Erythroblast (primary cell): ENCODE data around the gene IPO11.
A peak's percentile ranks its signal among the peaks of the same experiment; 100 is the strongest.
"Not testable (repeated sequence)": the region's sequence is repeated elsewhere in the genome, so short reads cannot be mapped to it uniquely, and the experiment has no call there.

Source experiments
- DNase-seq, 2 experiments: peaks; one replicate each; lab custom pipeline; 2025; lab: John Stamatoyannopoulos, UW
- GATA1 ChIP-seq: IDR thresholded peaks from 2 replicates; pipeline ENCODE4 v1.6.1; 2011; ENCODE audit warnings: low read depth, mild to moderate bottlenecking, control low read depth, low read length, moderate library complexity
- POLR2A ChIP-seq: IDR thresholded peaks from 2 replicates; pipeline ENCODE4 v1.6.1; 2011; ENCODE audit warnings: mild to moderate bottlenecking, low read length

Gene IPO11

DNA sequence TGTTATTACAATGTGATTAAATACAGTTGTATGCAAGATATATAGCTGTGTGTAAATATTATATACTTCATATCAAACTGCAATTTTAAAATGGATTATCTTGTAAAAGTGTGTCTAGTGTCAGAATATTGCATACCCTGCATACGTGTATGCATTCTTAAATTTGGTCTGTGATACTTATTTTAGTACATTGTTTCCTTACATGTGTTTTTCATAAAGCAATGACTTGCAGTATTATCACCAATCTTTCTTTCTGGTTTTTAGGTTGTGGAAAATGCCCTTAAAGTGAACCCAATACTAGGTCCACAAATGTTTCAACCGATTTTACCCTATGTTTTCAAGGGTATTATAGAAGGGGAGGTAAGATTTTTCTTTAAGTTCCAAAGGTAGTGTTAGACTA, 137.5 kb downstream of the IPO11 start:
- TF ChIP-seq GATA1 (no peak), POLR2A (no peak)
- no peak for DNase-seq

DNA sequence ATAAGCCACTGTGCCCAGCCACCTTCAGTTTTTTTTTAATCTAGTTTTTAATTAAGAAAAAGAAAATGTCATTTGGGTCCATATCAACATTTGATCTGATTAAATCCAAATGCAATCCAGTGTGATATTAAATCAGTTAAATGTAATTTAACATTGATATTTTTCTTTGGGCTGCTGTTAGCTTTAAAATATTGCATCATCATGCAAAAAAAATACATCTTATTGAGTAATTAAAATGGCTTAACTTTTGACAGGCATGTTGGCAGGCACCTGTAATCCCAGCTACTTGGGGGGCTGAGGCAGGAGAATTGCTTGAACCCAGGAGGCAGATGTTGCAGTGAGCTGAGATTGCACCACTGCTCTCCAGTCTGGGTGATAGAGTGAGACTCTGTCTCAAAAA, 143.4 kb downstream of the IPO11 start:
- no peak for DNase-seq
- no peak for TF ChIP-seq POLR2A
- no peak for TF ChIP-seq GATA1

DNA sequence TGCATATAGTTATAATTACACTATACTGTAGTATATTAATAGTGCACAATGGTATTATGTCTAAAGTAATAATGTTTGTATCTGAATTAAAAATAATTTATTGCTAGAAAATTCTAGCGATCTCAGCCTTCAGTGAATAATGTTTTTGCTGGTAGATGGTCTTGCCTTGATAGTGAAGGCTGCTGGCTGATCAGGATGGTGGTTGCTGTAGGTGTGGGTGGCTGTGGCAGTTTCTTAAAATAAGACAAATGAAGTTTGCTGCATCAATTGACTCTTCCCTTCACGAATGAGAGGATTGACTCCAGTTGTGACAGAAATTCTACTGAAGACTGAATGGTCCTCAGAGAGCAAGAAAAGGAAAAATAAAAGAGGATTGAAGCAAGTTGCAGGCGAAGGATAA, 146.4 kb downstream of the IPO11 start:
- TF ChIP-seq POLR2A: no peak
- no peak for TF ChIP-seq GATA1

DNA sequence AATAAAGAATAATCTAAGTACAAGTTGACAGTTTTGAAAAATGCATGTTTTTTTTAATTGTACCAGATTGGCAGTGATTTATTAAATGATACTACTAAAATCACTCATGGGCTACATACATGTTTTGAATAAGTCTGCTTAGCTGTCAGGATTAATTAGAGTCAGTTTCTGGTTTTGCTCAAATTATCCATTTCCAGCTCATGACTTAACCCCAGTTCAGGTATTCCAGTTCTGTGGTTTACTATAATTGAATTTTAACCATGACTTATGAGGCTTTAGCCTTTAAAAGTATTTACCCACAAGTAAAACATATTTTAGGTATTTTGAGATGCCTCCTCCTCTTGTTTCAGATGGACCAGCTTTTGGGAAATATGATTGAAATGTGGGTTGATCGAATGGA, 148.2 kb downstream of the IPO11 start:
- no peak for DNase-seq
- no peak for TF ChIP-seq POLR2A
- no peak for TF ChIP-seq GATA1

More for the DNA sequence above, 146.4 kb downstream of the IPO11 start:
- DNase-seq: no peak

DNA sequence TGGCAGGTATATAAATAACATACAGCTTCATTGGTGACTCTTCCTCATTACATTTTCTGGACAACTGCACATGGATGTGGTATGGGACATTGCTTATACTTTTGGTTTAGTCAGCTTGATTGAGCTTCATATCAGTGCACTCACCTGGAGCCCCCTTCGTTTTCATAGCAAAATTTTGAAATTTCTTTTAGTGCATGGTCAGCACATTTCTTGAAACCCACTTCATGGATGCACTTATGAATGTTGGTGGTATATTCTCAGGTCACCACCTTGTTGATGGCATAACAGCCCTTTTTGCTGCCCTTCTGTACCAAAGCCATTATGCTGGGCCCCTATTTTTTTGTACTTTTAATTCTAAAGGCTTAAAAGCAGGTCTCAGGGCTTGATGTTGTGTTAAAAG, 149.3 kb downstream of the IPO11 start:
- TF ChIP-seq GATA1 (no peak), POLR2A (no peak)

DNA sequence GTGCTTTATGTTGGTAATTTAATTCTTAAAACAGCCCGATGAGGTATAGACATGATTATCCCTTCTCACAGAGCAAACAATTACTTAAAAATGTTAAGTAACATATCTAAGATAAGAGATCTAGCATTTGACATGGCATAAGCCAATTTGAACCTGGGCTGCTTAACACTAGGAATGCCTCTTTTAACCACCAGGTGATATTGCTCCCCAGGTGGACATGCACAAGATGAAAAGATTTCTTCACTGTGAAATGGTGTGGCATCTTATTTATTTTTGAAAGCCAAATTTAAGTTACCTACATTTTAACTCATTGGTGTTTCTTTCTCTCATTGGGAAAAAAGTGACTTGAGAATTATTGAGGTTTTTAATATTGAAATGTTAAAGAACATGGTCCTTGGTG, 150.3 kb downstream of the IPO11 start:
- TF ChIP-seq GATA1: no peak
- TF ChIP-seq POLR2A: no peak
- DNase-seq: no peak

More for the DNA sequence above, 149.3 kb downstream of the IPO11 start:
- no peak for DNase-seq

DNA sequence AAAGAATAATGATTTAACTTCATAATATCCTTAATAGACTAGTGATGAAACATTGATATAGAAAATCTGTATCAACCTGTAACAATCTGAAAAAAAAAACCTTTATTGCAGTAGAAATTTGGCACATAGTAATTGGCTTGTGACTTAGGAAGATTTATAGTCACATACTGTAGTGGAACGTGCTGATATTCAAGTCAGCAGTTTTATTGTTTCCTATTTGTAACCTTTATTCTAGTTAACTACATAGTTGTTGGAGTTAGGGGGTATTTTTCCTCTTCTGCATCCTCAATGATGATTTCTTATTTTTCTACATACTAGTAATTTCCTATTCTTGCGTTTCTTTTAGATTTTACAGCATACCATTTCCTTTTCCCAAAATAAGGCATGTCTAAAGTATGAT, 151.5 kb downstream of the IPO11 start:
- no peak for TF ChIP-seq POLR2A
- TF ChIP-seq GATA1: no peak
- DNase-seq: no peak

DNA sequence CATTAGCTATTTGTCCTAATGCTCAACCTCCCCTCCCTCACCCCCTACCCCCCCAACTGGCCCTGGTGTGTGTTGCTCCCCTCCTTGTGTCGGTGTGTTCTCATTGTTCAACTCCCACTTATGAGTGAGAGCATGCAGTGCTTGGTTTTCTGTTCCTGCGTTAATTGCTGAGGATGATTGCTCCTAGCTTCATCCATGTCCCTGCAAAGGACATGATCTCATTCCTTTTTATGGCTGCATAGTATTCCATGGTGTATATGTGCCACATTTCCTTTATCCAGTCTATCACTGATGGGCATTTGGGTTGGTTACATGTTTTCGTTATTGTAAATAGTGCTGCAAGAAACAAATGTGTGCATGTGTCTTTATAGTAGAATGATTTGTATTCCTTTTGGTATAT, 153.2 kb downstream of the IPO11 start:
- DNase-seq: not testable (repeated sequence)

DNA sequence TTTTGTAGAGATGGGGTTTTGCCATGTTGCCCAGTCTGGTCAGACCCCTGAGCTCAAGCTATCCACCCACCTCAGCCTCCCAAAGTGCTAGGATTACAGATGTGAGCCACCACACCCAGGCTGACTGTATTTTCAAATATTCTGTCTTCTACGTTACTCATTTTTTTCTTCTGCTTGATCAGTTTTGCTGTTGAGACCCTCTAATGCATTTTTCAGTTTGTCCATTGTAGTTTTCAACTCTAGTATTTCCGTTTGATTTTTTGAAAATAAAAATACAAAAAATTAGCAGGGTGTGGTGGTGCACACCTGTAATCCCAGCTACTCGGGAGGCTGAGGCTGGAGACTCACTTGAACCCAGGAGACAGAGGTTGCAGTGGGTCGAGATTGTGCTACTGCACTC, 155.6 kb downstream of the IPO11 start:
- no peak for DNase-seq
- no peak for TF ChIP-seq POLR2A

DNA sequence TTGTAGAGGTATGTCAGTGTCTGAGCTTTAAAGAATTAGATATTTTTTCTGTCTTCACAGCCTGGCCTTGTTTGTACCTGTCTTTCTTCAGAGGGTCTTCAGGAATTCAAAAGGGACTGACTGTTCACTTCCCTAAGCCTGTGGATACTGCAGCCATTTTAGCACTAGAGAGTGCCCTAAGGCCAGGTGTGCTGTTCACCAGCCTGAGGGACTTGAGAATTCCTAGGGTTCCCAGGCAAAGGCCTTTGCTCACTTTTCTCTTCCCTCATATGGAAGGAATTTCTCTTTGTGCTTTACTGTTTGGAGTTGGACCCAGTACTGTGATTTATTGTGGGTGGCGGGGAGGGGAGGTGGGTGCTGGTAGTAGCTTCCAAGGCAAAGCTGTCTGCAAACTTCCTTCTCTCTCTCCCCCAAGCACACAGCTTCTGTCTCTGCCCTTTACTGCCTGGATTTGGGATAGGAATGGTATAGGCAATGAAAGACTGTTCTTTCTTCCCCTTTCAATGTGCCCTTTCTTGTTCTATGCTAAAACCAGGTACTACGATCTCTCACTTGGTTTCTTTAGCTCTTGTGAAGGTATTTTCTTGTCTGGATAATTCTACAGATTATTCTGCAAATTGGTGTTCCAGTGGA, 156.4 kb downstream of the IPO11 start:
- TF ChIP-seq POLR2A (no peak), GATA1 (no peak)
- no peak for DNase-seq

DNA sequence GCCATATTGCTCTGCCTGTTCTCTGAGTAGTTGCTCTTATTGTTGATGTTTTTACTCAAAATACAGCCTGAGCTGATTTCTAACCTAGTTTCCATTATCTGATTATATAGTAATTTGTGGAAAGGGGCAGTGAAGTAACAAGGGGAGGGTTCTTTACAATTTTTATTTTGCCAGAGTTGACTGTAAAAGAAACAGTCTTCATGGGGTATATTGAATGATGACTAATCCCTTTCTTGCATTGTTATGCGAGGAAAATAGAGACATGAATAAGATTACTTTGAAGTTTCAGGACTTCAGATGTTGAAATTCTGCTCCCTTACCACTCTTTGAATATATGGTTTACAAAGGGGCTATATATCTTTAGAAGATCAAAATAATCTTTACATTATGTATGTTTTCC, 156.9 kb downstream of the IPO11 start:
- TF ChIP-seq POLR2A (no peak), GATA1 (no peak)
- DNase-seq: no peak

DNA sequence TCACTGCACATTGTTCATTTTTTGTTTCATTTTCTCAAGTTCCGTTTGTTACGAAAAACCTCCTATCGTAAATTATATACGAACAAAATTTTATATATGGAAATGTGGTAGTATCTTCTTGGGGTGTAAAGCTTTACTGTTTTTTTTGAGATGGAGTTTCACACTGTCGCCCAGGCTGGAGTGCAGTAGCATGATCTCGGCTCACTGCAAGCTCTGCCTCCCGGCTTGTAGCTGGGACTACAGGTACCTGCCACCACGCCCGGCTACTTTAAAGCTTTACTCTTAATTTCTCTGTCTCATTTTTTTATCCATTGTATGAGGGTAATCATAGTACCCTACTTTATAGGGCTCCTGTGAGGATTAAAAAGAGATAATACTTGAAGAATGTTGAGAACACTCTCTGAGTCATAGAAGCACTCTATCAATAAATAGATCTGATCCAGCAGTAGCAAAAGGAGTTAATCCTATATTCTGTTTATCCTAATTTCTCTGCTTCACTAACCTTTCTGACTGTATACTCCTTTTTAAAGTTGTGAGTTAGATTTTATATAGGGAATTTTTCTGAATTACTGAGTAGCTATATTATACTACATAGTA, 160.5 kb downstream of the IPO11 start:
- DNase-seq: no peak
- no peak for TF ChIP-seq POLR2A
- TF ChIP-seq GATA1: no peak

DNA sequence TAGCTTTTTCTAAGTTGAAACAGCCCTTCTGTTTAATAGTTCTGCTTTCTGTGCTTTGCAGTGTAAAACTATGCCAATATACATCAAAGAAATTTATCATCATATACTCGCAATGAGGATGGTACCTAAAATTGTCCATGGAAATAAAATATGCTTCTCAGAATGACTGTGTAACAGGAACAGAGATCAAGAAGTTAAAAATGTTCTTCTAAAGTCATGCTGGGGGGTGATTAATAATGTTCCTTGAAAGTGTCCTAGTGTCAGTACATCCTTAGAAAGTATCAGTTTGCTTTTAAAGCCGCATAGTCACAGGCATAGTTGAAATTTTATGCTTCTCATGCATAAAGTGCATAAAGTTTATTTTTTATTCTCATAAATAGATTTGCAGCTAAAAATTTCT, 162.0 kb downstream of the IPO11 start:
- no peak for DNase-seq
- TF ChIP-seq GATA1 (no peak), POLR2A (no peak)

DNA sequence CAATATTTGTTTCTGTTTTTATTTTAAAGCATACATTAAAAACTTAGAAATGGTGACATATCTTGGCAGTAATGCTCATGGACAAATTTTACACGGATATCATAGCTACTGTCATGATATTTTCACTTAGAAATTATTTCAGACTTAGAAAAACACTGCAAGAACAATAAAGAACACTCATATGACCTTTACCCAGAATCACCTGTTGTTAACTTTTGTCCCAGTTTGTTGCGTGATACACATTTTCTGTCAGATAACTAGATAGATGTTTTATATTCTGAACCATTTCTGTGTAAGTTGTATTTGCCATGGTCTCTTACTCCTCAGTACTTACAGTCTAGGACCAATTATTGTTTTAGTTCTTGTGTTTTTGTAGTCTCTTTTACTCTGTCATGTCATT, 162.5 kb downstream of the IPO11 start:
- TF ChIP-seq GATA1 (no peak), POLR2A (no peak)
- DNase-seq: no peak

DNA sequence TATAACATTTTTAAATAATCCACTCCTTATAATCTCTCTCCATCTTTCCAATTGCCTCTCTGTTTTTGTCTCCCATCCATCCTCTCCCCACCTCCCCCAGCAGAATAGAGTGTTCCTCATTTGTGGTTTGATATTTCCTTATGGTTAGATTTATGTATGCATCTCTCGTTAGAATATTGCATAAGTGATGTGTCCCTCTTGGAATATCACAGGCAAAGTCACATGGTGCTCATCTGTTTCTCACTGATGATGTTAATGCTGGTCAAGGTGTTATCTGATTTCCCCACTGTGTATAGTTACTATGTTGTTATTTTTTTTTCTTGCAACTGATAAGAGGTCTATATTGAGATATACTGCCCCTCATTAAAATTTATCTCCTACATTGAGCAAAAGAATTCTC, 162.9 kb downstream of the IPO11 start:
- peak; percentile 13 to 45 for DNase-seq
- no peak for TF ChIP-seq GATA1
- TF ChIP-seq POLR2A: no peak
